Measurements from ENCODE around the gene SPIB. TPM values are rescaled to one million over a fixed set of nuclear protein-coding genes. Genes with fewer than 3 reads are reported as not detected.
"Not testable (repeated sequence)": the region's sequence is repeated elsewhere in the genome, so short reads cannot be mapped to it uniquely, and the experiment has no call there.

Gene SPIB
- total RNA-seq, 1 donor from 2014 or later = 2.9 TPM

- DNase-seq (ENCODE audit: low spot score) (no peak), ATAC-seq (no peak)
- intact Hi-C loops (cut with DNase I) = no loop called here
Observed at GRCh38 chr19:50387868-50388245, 30.9 kb upstream of the SPIB start.

GRCh38 chr19:50390295-50390694, 28.4 kb upstream of the SPIB start:
- intact Hi-C loops (cut with DNase I) = not testable (repeated sequence)

GRCh38 chr19:50390952-50391351, 27.8 kb upstream of the SPIB start:
- ATAC-seq; DNase-seq (ENCODE audit: low spot score); intact Hi-C loops (cut with DNase I): not testable (repeated sequence)

More at GRCh38 chr19:50390295-50390694, 28.4 kb upstream of the SPIB start:
- not testable (repeated sequence) for DNase-seq (ENCODE audit: low spot score); ATAC-seq

GRCh38 chr19:50392759-50393158, 26.0 kb upstream of the SPIB start:
- intact Hi-C loops (cut with DNase I) = no loop called here
- ATAC-seq (no peak), DNase-seq (ENCODE audit: low spot score) (no peak)

- ATAC-seq (no peak), DNase-seq (ENCODE audit: low spot score) (no peak)
- intact Hi-C loops (cut with DNase I) = no loop called here
Observed at GRCh38 chr19:50393589-50393988, 25.1 kb upstream of the SPIB start.

GRCh38 chr19:50394017-50394416, 24.7 kb upstream of the SPIB start:
- intact Hi-C loops (cut with DNase I) = no loop called here
- ATAC-seq (no peak), DNase-seq (ENCODE audit: low spot score) (no peak)

- no peak for ATAC-seq
- intact Hi-C loops (cut with DNase I) = no loop called here
- DNase-seq (ENCODE audit: low spot score) = no peak
Observed at GRCh38 chr19:50398675-50399367, 19.9 kb upstream of the SPIB start.

GRCh38 chr19:50399368-50399745, 19.4 kb upstream of the SPIB start:
- DNase-seq (ENCODE audit: low spot score) (no peak), ATAC-seq (no peak)
- intact Hi-C loops (cut with DNase I) = no loop called here

GRCh38 chr19:50401605-50402450, 16.9 kb upstream of the SPIB start:
- DNase-seq (ENCODE audit: low spot score) (no peak), ATAC-seq (no peak)
- intact Hi-C loops (cut with DNase I) = no loop called here

GRCh38 chr19:50402544-50403301, 16.0 kb upstream of the SPIB start:
- no peak for DNase-seq (ENCODE audit: low spot score)
- no peak for ATAC-seq
- intact Hi-C loops (cut with DNase I) = no loop called here

GRCh38 chr19:50406156-50406820, 12.4 kb upstream of the SPIB start:
- DNase-seq (ENCODE audit: low spot score) (no peak), ATAC-seq (no peak)
- intact Hi-C loops (cut with DNase I) = no loop called here

GRCh38 chr19:50406829-50407228, 11.9 kb upstream of the SPIB start:
- intact Hi-C loops (cut with DNase I) = no loop called here
- ATAC-seq = no peak
- DNase-seq (ENCODE audit: low spot score) = no peak

- intact Hi-C loops (cut with DNase I) = no loop called here
- DNase-seq (ENCODE audit: low spot score) (no peak), ATAC-seq (no peak)
Observed at GRCh38 chr19:50409347-50409746, 9.4 kb upstream of the SPIB start.

GRCh38 chr19:50410109-50410508, 8.6 kb upstream of the SPIB start:
- no peak for ATAC-seq
- no peak for DNase-seq (ENCODE audit: low spot score)
- intact Hi-C loops (cut with DNase I) = no loop called here

GRCh38 chr19:50412419-50412818, 6.3 kb upstream of the SPIB start:
- intact Hi-C loops (cut with DNase I) = no loop called here
- DNase-seq (ENCODE audit: low spot score) (no peak), ATAC-seq (no peak)

GRCh38 chr19:50413096-50413495, 5.6 kb upstream of the SPIB start:
- DNase-seq (ENCODE audit: low spot score) (no peak), ATAC-seq (no peak)
- intact Hi-C loops (cut with DNase I) = no loop called here

GRCh38 chr19:50413531-50413930, 5.2 kb upstream of the SPIB start:
- DNase-seq (ENCODE audit: low spot score) = no peak
- intact Hi-C loops (cut with DNase I) = no loop called here
- no peak for ATAC-seq

GRCh38 chr19:50414864-50415660, 3.7 kb upstream of the SPIB start:
- intact Hi-C loops (cut with DNase I) = no loop called here
- DNase-seq (ENCODE audit: low spot score) = peak; percentile 88
- ATAC-seq = peak; percentile 86

GRCh38 chr19:50415661-50416033, 3.1 kb upstream of the SPIB start:
- DNase-seq (ENCODE audit: low spot score) (no peak), ATAC-seq (peak; percentile 18)
- intact Hi-C loops (cut with DNase I) = no loop called here
